Neural progenitor cell (in vitro differentiated cells): ENCODE results near the gene ZNF710.

Experiments used
- CTCF ChIP-seq: fragments of 200-600 bp; sonication (generic); IDR thresholded peaks from 2 replicates; pipeline ENCODE4 v1.5.1; 2017; ENCODE audit warnings: antibody characterized with exemption, mild to moderate bottlenecking
- EZH2 ChIP-seq: fragments of 200-600 bp; sonication (generic); IDR thresholded peaks from 2 replicates; pipeline ENCODE4 v1.6.1; 2017; ENCODE audit warnings: antibody characterized with exemption, mild to moderate bottlenecking, moderate library complexity
- EZH2phosphoT487 ChIP-seq: fragments of 200-600 bp; sonication (generic); IDR thresholded peaks from 2 replicates; pipeline ENCODE4 v1.6.1; 2017; ENCODE audit warnings: antibody characterized with exemption

DNA sequence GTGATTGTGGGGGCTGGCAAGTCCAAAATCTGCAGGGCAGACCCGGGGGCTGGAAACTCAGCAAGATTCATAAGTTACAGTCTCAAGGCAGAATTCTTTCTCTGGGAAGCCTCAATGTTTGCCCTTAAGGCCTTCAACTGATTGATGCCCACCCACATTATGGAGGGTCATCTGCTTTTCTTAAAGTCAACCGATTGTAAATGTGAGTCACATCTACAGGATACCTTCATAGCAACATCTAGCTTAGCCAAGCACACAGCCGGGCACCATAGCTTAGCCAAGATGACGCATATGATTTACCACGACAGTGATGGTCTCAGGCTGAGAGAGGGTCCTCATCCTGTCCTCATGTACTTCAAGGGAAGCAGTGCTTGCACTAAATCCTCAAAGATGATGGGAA lies 57.7 kb downstream of the ZNF710 start:
- TF ChIP-seq EZH2phosphoT487, result no peak
- no peak for TF ChIP-seq CTCF
- no peak for TF ChIP-seq EZH2
